D721Med (cell line): Measurements from ENCODE around the gene DOCK6.

Experiments
- DNase-seq: peaks from one replicate; pipeline ENCODE4 v3.0.0; 2011; ENCODE audit warnings: low spot score; ENCODE audit not compliant: insufficient read length
- FAIRE-seq: peaks from 2 replicates; lab custom pipeline; 2011; peaks lifted over from hg19 to GRCh38; lab: Jason Lieb, UNC
- CTCF ChIP-seq: IDR thresholded peaks from 2 replicates; pipeline ENCODE4 v1.5.1; 2012; ENCODE audit warnings: mild to moderate bottlenecking, control low read depth; ENCODE audit not compliant: insufficient read depth; ENCODE audit errors: missing control alignments

The DOCK6 gene

DNA sequence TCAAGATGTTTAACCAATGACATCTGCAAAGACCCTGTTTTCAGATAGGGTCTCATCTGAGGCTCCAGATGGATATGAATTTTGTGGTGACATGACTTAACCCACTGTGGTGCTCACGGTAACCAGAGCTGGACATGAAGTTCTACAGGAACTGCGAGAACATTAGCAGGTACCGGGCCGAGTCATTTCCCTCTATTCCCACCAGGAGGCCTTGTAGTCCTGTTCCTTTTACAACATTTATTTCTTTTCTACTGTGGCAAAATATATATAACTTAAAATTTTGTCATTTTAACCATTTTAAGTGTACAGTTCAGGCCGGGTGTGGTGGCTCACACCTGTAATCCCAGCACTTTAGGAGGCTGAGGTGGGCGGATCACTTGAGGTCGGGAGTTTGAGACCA lies 26.0 kb upstream of the DOCK6 start:
- TF ChIP-seq CTCF: no peak
- DNase-seq (no peak), FAIRE-seq (no peak)

DNA sequence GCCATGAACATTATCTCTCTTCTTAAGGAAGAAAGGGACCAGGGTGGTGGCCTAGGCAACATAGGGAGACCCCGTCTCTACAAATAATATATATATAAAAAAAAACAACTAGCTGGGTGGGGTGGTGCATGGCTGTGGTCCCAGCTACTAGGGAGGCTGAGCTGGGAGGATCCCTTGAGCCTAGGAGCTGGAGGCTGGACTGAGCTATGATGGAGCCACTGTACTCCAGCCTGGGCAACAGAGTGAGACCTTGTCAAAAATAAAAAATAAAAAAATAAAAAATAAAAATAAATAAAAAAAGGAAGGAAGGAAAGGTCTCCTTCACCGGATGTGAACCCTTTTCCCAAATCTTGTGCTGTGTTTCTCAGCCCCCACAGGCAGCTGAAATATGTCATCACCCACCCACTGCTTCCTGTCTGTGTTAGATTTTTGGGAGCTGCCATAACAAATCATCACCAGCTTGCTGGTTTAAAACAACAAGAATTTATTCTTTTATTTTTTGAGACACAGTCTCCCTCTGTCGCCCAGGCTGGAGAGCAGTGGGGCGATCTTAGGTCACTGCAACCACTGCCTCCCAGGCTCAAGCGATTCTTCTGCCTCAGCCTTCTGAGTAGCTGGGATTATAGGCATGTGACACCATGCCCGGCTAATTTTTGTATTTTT lies 24.1 kb upstream of the DOCK6 start:
- DNase-seq: no peak
- no peak for FAIRE-seq
- no peak for TF ChIP-seq CTCF

DNA sequence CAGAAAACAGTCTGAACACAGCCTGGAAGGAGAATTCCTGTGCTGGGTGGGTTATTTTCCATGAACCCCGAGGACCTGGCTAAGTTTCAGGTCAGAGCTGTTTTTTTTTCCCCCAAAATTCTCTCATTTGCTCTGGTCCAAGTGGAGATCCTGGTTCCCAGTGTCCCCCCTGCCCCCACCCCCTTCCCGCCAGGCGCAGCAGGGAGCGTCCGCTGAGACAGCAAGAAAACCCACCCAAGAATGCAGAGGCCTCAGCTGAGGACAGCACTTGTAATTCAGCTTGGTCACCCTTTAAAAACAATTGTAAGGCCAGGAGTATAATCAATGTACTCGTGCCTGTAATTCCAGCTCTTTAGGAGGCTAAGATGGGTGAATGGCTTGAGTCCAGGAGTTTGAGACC lies 22.2 kb upstream of the DOCK6 start:
- FAIRE-seq: no peak
- TF ChIP-seq CTCF: no peak
- DNase-seq: no peak

DNA sequence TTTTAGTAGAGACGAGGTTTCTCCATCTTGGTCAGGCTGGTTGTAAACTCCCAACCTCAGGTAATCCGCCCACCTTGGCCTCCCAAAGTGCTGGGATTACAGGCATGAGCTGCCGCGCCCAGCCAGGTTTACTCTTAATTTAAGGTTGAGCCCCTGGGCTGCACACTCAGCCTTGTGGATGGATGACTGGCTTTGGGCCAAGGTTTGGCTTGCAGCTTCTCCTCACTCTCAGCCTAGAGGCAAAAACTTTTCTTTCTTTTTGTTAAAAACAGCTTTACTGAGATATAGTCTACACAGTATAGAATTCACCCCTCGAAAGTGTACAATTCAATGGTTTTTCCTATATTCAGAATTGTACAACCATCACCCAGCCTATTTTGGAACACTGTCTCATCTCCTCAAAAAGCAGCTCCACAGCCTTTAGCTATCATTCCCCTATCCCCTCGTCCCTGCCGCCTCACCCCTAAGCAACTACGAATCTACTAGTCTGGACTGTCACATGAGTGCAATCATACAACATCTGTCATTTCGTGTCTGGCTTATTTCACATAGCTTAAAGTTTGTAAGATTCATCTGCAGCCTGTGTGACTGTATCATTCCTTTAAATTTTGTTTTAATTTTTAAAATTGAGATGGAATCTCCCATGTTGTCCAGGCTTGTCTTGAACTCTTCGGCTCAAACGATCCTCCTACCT lies 19.2 kb upstream of the DOCK6 start:
- DNase-seq (no peak), FAIRE-seq (no peak)
- no peak for TF ChIP-seq CTCF

DNA sequence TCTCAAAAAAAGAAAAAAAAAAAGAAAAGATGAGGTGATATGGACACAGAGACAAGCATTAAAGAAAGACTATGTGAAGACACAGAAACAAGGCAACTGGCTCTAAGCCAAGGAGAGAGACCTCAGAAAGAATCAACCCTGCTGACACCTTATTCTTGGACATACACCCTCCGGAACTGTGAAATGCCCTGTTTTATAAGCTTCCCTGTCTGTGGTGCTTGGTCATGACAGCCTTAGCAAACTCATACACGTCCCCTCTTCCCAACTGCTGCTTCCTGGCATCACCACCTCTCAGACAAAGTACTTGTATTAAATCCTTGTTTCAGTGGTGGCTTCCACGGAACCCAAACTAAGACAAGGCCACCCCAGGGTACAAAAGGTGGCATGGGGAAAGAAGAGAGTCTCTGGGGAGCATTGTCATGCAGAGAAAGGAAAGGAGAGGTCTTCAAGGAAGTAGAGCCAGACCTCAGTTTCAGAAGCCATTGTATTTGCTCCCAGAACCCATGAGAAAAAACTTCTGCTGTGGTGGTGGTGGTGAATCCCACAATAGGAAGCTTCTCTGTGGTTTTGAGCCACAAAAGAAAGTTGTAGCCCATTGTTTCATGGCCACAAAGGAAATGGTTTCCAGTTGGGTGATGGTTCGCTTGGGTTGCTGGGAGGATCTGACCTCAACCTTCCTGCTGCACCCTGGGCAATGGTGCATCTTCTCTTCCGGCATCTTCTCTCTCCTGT lies 17.3 kb upstream of the DOCK6 start:
- no peak for DNase-seq
- FAIRE-seq: no peak
- TF ChIP-seq CTCF: no peak

GRCh38 chr19:11278670-11279069 lies 16.3 kb upstream of the DOCK6 start:
- DNase-seq (no peak), FAIRE-seq (no peak)
- TF ChIP-seq CTCF: no peak
